Kidney (tissue), 14 donors: ENCODE measurements around the gene GJB1. TPM values are rescaled to one million over a fixed set of nuclear protein-coding genes. Genes with fewer than 3 reads are reported as not detected.

ENCODE experiments used
- DNase-seq, 5 donors: peaks; one replicate each; pipeline ENCODE4 v3.0.0-alpha.2; 2013 to 2020
- FAIRE-seq: peaks from 2 replicates; lab custom pipeline; 2012; peaks lifted over from hg19 to GRCh38; lab: Jason Lieb, UNC
- H3K27ac ChIP-seq, 2 donors: one replicate each; pipeline ENCODE4 v1.7.0; 2013; ENCODE audit warnings: low read depth in 2 of 2, low read length in 2 of 2, inconsistent platforms in 1 of 2
- H3K27me3 ChIP-seq: one replicate; pipeline ENCODE4 v1.7.1; 2013; ENCODE audit warnings: low read length, inconsistent platforms; ENCODE audit not compliant: control insufficient read depth, insufficient read depth
- H3K36me3 ChIP-seq, 3 donors: one replicate each; pipeline versions ENCODE4 v1.7.0 to v1.7.1; 2013; ENCODE audit warnings: low read length in 3 of 3, control low read depth in 1 of 3, inconsistent platforms in 1 of 3; ENCODE audit not compliant: insufficient read depth in 3 of 3, control insufficient read depth in 2 of 3
- H3K4me1 ChIP-seq, 3 donors: one replicate each; pipeline versions ENCODE4 v1.7.0 to v1.7.1; 2013; ENCODE audit warnings: low read length in 3 of 3, inconsistent platforms in 1 of 3, low read depth in 1 of 3; ENCODE audit not compliant: control insufficient read depth in 2 of 3, insufficient read depth in 2 of 3
- H3K4me3 ChIP-seq, 3 donors: one replicate each; pipeline versions ENCODE4 v1.7.0 to v1.8.1; 2013; ENCODE audit warnings: low read length in 3 of 3, control low read depth in 1 of 3, inconsistent platforms in 1 of 3
- H3K9ac ChIP-seq, 3 donors: one replicate each; pipeline versions ENCODE4 v1.7.0 to v1.7.1; 2013; ENCODE audit warnings: low read length in 3 of 3, control low read depth in 1 of 3, inconsistent platforms in 1 of 3
- H3K9me3 ChIP-seq, 3 donors: one replicate each; pipeline versions ENCODE4 v1.7.0 to v1.7.1; 2013; ENCODE audit warnings: low read length in 3 of 3, control low read depth in 1 of 3, inconsistent platforms in 1 of 3; ENCODE audit not compliant: control insufficient read depth in 2 of 3, insufficient read depth in 1 of 3
- intact Hi-C: fragments of 100-400 bp; cut with DNase I; formaldehyde crosslinking; loops from one replicate; pipeline ENCODE4 v1.11.1; 2022
- polyA plus RNA-seq: library from polyadenylated mRNA; stranded (reverse); fragments of 350-450 nt; fragmentation: Illumina TruSeq; extraction: RNeasy Lipid Tissue Mini Kit (QIAGEN cat#74804); gene quantifications from one replicate; pipeline ENCODE4 v1.2.3, GENCODE V29; 2014; ENCODE audit warnings: low read depth, low replicate concordance; ENCODE audit not compliant: insufficient read depth
- total RNA-seq: library from RNA; stranded (reverse); fragmentation: NEBNext Ultra II Directional; extraction: Animal tissue kit (Norgen Biotek cat#: 25700); gene quantifications from one replicate; pipeline ENCODE4 v1.2.1, GENCODE V29; 2021
- TF ChIP-seq, protein P1 (sequence below): IDR thresholded peaks from 3 replicates; pipeline ENCODE4 v1.5.1; 2012; ENCODE audit warnings: mild to moderate bottlenecking, moderate library complexity, borderline replicate concordance; ENCODE audit not compliant: insufficient read depth; ENCODE audit errors: extremely low read depth
- donor health status: control.
- donor health status: control.
- donor health status: control.
- donor health status: control.
- donor health status: control.
- donor health status: DM: yes; HTN: yes; CAD: no.
- donor health status: Normal renal cell carcinoma (clear cell type).

GJB1 gene
- total and polyA plus RNA-seq, 2 donors from 2014 or later: 22.4 to 59.0 TPM

DNA sequence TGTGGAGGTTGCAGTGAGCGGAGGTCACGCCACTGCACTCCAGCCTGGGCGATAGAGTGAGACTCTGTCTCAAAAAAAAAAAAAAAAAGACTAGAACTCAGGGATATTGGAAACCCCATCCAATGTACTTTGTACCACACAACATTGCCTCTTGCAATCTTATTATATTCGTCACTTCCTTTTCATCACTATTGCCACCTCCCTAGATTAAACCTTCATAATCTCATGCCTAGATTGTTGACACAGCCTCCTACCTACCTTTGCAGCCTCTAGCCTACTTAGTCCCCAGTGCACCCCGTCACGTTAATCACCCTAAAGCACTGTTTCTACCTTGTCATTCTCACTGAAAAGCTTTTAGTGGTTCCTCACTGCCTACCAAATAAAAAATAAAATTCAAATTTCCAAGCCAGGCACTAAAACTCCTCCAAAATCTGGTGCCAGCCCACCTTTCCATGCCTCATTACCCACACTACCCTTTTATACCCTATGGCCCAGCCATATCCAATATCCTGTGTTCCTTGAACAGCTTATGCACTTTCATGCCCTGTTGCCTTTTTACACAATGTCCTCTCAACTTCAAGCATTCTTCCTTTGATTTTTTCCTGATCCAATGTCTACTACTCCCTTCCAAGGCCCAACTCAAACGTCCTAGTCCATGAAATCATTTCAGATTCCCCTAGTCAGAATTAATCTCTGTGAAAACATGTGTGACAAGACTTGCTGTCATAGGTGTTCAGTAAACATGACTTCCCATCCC is 23.6 kb upstream of the GJB1 start:
- TF ChIP-seq, protein P1, sequence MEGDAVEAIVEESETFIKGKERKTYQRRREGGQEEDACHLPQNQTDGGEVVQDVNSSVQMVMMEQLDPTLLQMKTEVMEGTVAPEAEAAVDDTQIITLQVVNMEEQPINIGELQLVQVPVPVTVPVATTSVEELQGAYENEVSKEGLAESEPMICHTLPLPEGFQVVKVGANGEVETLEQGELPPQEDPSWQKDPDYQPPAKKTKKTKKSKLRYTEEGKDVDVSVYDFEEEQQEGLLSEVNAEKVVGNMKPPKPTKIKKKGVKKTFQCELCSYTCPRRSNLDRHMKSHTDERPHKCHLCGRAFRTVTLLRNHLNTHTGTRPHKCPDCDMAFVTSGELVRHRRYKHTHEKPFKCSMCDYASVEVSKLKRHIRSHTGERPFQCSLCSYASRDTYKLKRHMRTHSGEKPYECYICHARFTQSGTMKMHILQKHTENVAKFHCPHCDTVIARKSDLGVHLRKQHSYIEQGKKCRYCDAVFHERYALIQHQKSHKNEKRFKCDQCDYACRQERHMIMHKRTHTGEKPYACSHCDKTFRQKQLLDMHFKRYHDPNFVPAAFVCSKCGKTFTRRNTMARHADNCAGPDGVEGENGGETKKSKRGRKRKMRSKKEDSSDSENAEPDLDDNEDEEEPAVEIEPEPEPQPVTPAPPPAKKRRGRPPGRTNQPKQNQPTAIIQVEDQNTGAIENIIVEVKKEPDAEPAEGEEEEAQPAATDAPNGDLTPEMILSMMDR: no peak

DNA sequence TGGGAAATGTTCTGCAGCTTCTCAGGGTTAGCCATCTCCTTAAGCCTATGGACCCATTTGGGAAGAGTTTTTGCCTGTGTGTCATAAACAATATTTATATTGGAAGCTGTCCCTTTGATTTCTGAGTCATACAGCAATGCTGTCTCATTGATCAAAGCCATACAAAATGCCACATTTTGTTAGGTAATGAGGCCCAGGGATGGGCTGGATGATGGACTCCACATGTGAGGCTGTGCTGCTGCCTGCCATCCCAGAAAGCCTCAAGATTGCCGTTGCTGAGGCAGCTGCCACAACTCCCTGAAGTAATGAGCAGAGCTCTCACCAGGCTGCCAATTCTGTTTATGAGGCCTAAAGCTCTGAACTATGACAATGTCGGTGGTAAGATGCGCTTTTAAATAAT is 12.2 kb upstream of the GJB1 start:
- DNase-seq (no peak), FAIRE-seq (no peak)
- no peak overlapping the region for H3K9ac ChIP-seq
- no peak overlapping the region for H3K4me3 ChIP-seq
- no peak overlapping the region for H3K27ac ChIP-seq
- H3K4me1 ChIP-seq: peaks cover 0 to 3% (median 2%) of the 10 kb centered on the region in 3 donors
- no peaks in the 10 kb centered on the region for H3K9me3 ChIP-seq
- intact Hi-C loops: no loop called here
- H3K36me3 ChIP-seq: no peaks in the 10 kb centered on the region
- TF ChIP-seq, protein P1: no peak
- H3K27me3 ChIP-seq: no peaks in the 10 kb centered on the region

More for the DNA sequence above, 23.6 kb upstream of the GJB1 start:
- no peak overlapping the region for H3K27ac ChIP-seq
- H3K4me1 ChIP-seq: no peaks in the 10 kb centered on the region
- no peak overlapping the region for H3K9ac ChIP-seq
- H3K36me3 ChIP-seq: no peaks in the 10 kb centered on the region
- intact Hi-C loops: no loop called here
- no peak overlapping the region for H3K4me3 ChIP-seq
- DNase-seq (peak in 2 of 5 donors; percentile 52 to 63), FAIRE-seq (no peak)
- H3K9me3 ChIP-seq: no peaks in the 10 kb centered on the region
- H3K27me3 ChIP-seq: no peaks in the 10 kb centered on the region

DNA sequence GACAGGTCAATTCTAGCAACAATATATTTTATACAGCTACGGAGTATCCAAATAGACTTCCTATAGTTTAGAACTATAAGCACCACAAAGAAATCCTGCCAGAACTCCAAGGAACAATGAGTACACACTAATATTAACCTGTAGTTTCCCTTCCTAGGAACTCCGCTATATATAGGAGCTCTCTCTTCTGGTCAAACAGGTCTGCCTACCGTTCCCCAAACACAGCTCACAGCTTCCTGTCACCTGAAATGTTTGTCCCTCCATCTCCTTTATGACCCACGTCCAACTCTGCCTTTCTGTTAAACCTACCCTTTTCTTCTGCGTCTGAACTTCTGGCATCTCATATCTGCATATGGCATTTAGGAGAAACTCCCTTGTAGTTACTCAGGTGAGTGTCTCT is 10.5 kb upstream of the GJB1 start:
- FAIRE-seq: no peak
- Histone ChIP-seq H3K4me1 (peaks cover 0 to 3% (median 2%) of the 10 kb centered on the region in 3 donors), H3K27ac (no peak overlapping the region)

More for the DNA sequence above, 10.5 kb upstream of the GJB1 start:
- intact Hi-C loops: no loop called here
- H3K36me3 ChIP-seq: no peaks in the 10 kb centered on the region
- no peak overlapping the region for H3K4me3 ChIP-seq
- H3K27me3 ChIP-seq: no peaks in the 10 kb centered on the region
- TF ChIP-seq, protein P1: no peak
- no peak overlapping the region for H3K9ac ChIP-seq
- no peaks in the 10 kb centered on the region for H3K9me3 ChIP-seq
- DNase-seq: no peak
